Epidermal melanocyte (primary cell): ENCODE measurements around the gene LYPLAL1.

Experiments used
- DNase-seq: peaks from one replicate; pipeline ENCODE4 v3.0.0; 2011; ENCODE audit warnings: low spot score; ENCODE audit not compliant: insufficient read length

The LYPLAL1 gene

GRCh38 chr1:219173758-219174459 is at the start of gene LYPLAL1:
LYPLAL1 (plus strand) TSS chr1:219173878; CDS start chr1:219173891, 13 bp downstream.
- DNase-seq, result peak; percentile 75

DNA sequence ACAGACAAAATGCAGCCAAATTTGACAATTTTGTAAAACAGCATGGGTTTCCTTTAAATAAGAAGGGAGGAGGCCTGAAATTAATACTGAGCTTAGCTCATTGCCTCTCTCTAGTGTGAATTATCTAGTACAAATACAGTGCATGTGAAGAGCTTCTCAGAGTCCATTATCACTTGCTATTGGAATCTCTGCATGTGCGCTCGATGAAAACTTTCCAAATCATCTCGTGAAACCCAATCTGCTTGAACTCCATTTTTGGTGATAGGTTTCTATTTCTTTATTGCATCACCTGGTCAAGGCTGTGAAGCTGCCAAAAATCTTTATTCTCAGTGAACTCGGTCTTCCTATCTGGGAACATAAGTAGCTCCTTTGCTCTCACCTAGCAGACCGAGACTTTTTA is 49.5 kb upstream of the LYPLAL1 start:
- DNase-seq, result no peak

- DNase-seq, result no peak
Observed at GRCh38 chr1:219125342-219125741, 48.3 kb upstream of the LYPLAL1 start.

GRCh38 chr1:219126377-219126776 is 47.3 kb upstream of the LYPLAL1 start:
- no peak for DNase-seq

DNA sequence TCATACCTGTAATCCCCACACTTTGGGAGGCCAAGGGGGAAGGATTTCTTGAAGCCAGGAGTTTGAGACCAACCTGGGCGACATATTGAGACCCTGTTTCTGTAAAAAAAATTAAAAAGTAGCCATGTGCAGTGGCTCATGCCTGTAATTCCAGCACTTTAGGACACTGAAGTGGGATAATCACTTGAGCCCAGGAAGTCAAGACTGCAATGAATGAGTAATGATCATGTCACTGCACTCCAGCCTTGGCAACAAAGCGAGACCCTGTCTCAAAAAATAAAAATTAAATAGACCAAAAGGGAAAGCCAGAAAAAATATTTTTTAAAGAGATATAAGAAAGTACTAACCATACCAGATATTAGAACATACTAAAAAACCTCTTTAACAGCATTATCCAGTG is 44.7 kb upstream of the LYPLAL1 start:
- DNase-seq, result no peak

DNA sequence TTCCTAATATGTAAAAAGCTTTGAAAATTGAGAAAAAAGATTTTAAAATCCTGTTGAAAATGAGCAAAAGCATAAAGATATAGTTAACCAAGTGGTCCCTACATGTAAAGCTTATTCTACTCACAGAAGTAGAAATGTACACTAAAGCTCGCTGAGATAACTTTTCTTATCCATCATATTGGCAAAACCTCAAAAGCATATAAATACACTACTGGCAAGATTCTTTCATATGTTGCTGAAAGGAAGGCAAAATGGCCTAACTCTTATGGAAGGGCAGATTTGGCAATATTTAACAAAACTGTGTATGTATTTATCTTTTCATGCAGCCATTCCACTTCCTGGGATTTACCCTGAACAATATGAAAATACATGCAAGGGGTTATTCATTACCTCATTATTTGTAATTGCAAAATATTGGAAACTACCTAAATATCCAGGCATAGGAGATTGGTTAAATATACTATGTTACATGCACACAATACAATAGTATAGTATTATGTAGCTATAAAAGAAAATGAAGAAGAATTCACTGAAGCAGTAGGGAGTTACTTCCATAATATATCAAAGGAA is 43.2 kb upstream of the LYPLAL1 start:
- DNase-seq, result no peak

GRCh38 chr1:219132939-219133338 is 40.7 kb upstream of the LYPLAL1 start:
- no peak for DNase-seq

GRCh38 chr1:219138747-219139146 is 34.9 kb upstream of the LYPLAL1 start:
- DNase-seq, result no peak

GRCh38 chr1:219140303-219140877 is 33.3 kb upstream of the LYPLAL1 start:
- DNase-seq, result no peak

- no peak for DNase-seq
Observed at GRCh38 chr1:219143735-219144134, 29.9 kb upstream of the LYPLAL1 start.

- no peak for DNase-seq
Observed at GRCh38 chr1:219144658-219145315, 28.9 kb upstream of the LYPLAL1 start.

GRCh38 chr1:219147571-219148019 is 26.1 kb upstream of the LYPLAL1 start:
- no peak for DNase-seq

DNA sequence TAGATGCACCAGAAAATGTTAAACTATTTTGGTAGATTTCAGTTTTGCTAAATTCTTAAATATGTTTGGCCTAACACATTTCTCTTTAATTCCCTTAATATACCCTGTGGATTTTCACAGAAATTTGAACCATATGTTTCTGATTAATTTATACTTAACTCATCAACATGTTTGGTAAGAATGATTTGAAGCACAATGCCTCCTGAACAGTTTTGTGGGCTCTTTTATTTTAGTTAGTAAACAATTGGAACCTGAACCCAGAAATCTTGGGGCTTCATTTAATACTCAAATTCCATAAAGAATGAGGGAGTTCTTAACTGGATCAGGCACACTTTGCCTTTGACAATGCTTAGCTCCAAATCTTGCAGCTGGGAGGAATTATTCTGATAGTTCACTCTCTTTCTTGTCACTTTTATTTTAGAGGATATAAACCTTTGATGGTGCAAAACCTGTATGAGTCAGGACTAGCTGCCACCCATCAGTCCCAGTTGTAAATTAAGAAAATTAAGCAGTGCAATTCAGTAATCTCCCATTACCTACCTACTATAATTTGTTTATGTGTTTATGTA is 24.6 kb upstream of the LYPLAL1 start:
- DNase-seq, result no peak

DNA sequence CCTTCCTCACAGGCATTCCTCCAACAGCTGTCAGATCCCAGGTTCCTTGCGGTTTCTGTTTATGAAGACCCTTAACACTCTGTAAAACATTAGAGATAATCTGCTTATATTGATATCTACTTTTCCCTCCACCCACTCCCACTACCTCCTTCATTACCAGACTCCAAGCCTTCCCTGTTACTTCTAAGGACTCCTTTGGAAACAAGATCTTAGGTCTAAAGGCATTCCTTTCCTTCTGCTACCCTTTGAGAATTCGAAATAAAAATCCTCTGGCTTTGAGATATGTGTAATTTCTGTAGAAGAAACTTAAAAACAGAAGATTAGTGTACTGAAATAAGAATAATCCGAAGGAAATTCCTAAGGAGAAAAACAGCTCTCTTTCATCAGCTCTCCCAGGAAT is 23.7 kb upstream of the LYPLAL1 start:
- DNase-seq, result no peak

DNA sequence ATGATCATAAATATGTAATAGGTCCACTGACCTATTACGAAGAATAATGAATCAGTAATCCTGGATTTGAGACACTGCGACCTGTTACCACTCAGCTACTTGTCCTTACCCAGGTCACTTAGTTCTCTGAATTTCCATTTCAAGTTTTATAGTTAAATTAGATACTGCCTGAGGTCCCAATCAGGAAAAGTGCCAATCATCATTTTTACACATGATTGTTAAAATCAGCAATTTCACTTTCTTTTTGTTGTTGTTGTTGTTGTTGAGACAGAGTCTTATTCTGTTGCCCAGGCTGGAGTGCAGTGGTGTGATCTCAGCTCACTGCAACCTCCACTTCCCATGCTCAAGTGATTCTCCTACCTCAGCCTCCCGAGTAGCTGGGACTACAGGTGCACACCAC is 22.8 kb upstream of the LYPLAL1 start:
- DNase-seq, result no peak

GRCh38 chr1:219151467-219151866 is 22.2 kb upstream of the LYPLAL1 start:
- DNase-seq, result no peak

GRCh38 chr1:219152751-219153150 is 20.9 kb upstream of the LYPLAL1 start:
- DNase-seq, result no peak

- no peak for DNase-seq
Observed at GRCh38 chr1:219153723-219154122, 20.0 kb upstream of the LYPLAL1 start.

DNA sequence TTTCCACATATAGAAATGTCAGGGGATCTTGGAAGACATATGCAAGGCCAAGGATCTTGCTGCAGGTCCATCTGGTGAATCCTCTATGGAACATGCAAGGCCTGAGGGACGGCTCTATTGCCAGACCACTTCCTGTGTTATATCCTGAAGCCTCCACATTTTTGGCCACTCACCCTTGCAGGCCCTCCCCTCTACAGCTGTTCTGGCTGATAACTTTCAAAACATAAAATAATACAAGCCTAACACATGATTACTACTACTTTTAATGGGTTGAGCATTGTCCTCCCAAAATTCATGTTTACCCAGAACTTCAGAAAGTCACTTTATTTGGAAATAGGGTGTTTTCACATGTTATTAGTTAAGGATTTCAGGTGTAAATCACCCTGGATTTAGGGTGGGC is 18.5 kb upstream of the LYPLAL1 start:
- no peak for DNase-seq

DNA sequence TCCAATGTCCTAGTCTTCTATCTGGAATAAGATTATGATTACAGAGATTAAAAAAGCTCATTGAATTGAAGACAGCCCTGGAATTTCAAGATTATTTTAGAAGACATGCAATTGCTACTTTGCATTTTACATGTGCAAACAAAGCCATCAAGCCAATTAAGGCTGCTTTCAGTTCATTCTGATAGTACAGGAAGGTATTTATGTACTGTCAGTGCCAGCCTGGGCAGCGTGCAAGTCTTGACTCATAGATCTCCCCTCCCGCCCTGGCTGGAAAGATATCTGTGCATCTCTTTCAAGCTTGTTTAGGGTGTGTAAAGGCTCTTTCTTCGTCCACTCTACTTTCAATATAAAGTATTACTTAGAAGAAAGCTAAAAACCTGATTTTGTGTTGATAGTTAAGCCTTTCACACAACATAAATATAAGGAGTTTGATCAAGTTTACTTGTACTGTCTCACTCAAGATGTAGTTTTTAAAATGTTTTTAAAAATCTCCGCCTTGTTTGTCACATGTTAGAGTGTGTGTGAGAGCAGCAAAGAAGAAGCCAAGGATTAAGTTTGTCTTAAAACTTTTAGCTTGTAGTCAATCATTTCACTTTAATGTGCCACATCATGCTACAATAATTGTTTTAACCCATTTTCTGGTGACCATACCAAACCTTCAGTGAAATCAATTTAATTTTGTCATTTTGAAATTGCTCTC is 13.6 kb upstream of the LYPLAL1 start:
- no peak for DNase-seq

DNA sequence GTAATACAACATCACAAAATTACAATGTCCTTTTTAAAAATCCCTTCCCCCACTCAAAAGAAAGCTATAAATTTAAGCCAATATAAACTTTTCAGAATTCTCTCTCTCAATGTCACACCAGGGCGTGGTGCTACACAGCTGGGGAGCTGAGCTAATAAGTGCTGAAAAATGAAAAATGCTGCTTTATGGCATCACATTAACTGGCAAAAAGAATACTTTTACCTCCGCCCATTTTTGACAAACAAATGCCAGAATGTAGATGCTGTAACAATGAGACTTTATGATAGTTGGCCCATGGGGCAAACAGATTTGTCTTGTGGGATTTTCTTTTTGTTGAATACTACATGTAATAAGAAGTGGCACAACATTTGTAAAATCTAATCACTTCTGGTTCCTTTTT is 12.7 kb upstream of the LYPLAL1 start:
- no peak for DNase-seq
